ENCODE data around the gene ZNF532.

The ZNF532 gene

GRCh38 chr18:58947136-58947732 is 82.6 kb downstream of the ZNF532 start:
- DNase-seq (ENCODE audit: low spot score): no peak

- DNase-seq (ENCODE audit: low spot score): no peak
These were observed 84.4 kb downstream of the ZNF532 start for GRCh38 chr18:58949031-58949430.

- DNase-seq (ENCODE audit: low spot score): no peak
These were observed 87.5 kb downstream of the ZNF532 start for GRCh38 chr18:58951986-58952702.

- DNase-seq (ENCODE audit: low spot score): no peak
These were observed 88.2 kb downstream of the ZNF532 start for GRCh38 chr18:58952858-58953257.

GRCh38 chr18:58953627-58954026 is 89.0 kb downstream of the ZNF532 start:
- DNase-seq (ENCODE audit: low spot score): no peak

DNA sequence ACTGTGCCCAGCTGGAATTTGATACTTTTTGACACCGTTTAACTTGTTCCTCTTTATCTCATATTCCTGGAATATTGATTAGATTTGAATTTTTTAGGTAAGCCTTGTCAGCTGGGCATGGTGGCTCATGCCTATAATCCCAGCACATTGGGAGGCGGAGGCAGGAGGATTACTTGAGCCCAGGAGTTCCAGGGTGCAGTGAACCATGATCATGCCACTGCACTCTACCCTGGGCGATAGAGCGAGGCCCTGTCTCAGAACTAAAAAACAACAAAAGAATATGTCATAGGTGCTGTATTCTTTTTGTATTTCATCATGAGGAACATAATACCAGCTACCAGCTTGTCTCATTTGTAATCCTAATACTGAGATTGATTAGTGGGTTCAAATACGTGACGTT is 90.3 kb downstream of the ZNF532 start:
- DNase-seq (ENCODE audit: low spot score): no peak

DNA sequence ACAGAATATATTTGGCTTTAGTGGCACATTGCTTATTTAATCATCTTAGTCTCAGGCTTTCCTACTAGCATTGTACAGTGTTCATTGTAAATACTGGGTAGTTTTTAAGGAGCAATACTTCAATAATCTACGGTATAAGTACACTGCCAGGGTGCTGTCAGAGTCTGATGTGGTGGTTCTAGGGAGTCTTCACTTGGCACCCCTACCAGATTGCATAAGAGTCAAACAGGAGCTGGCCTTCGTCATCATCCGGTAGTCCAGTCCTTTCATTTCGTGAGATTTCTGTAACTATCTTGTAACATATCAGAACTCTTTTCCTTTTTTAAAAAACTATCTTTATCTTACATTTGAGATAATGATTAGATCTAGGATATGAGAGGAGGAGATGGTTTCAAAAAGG is 91.1 kb downstream of the ZNF532 start:
- DNase-seq (ENCODE audit: low spot score): no peak

GRCh38 chr18:58958628-58959027 is 94.0 kb downstream of the ZNF532 start:
- no peak for DNase-seq (ENCODE audit: low spot score)

GRCh38 chr18:58960508-58960907 is 95.8 kb downstream of the ZNF532 start:
- DNase-seq (ENCODE audit: low spot score): no peak

- DNase-seq (ENCODE audit: low spot score): no peak
These were observed 96.5 kb downstream of the ZNF532 start for GRCh38 chr18:58960946-58961722.

DNA sequence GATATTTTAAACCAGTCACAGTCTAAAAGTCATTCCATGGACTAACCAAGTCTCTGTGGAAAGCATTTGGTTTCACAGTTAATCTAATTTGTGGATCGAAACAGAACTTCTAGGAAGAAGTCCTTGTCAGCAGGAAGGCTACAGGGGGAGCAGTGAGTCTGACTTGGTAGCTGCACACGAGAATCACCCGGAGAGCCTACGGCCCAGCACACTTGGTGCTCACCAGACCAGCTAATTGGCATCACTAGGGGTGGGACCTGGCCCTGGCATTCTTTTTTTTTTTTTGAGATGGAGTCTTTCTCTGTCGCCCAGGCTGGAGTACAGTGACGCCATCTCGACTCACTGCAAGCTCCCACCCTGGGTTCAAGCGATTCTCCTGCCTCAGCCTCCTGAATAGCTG is 97.7 kb downstream of the ZNF532 start:
- DNase-seq (ENCODE audit: low spot score): no peak

GRCh38 chr18:58965291-58966004 is 100.8 kb downstream of the ZNF532 start:
- no peak for DNase-seq (ENCODE audit: low spot score)

GRCh38 chr18:58966005-58966677 is 101.5 kb downstream of the ZNF532 start:
- no peak for DNase-seq (ENCODE audit: low spot score)

- DNase-seq (ENCODE audit: low spot score): no peak
These were observed 102.0 kb downstream of the ZNF532 start for GRCh38 chr18:58966704-58967103.

GRCh38 chr18:58967751-58968254 is 103.1 kb downstream of the ZNF532 start:
- no peak for DNase-seq (ENCODE audit: low spot score)

- DNase-seq (ENCODE audit: low spot score): no peak
These were observed 106.5 kb downstream of the ZNF532 start for GRCh38 chr18:58970943-58971790.

- no peak for DNase-seq (ENCODE audit: low spot score)
These were observed 110.6 kb downstream of the ZNF532 start for GRCh38 chr18:58975296-58975695.

- DNase-seq (ENCODE audit: low spot score): no peak
These were observed 111.1 kb downstream of the ZNF532 start for GRCh38 chr18:58975781-58976180.

GRCh38 chr18:58977223-58977622 is 112.5 kb downstream of the ZNF532 start:
- DNase-seq (ENCODE audit: low spot score): no peak

GRCh38 chr18:58977801-58978200 is 113.1 kb downstream of the ZNF532 start:
- DNase-seq (ENCODE audit: low spot score): no peak

- no peak for DNase-seq (ENCODE audit: low spot score)
These were observed 114.2 kb downstream of the ZNF532 start for GRCh38 chr18:58978916-58979315.

Data from hematopoietic multipotent progenitor cell treated with erythropoietin and hydrocortisone succinate and interleukin-3 and kit ligand, for 15 days (in vitro differentiated cells).